GM21723 (cell line): ENCODE results near the gene PARN.
"Not testable (repeated sequence)": the region's sequence is repeated elsewhere in the genome, so short reads cannot be mapped to it uniquely, and the experiment has no call there.

ENCODE experiments used
- ATAC-seq: cut with Tn5 transposase; IDR thresholded peaks from one replicate; pipeline ENCODE4 v1.9.1; 2021; ENCODE audit warnings: mild to moderate bottlenecking, moderate library complexity; ENCODE audit not compliant: unreplicated experiment

The PARN gene

GRCh38 chr16:14576069-14576468, 54.0 kb downstream of the PARN start:
- no peak for ATAC-seq

GRCh38 chr16:14574698-14575415, 55.2 kb downstream of the PARN start:
- not testable (repeated sequence) for ATAC-seq

- no peak for ATAC-seq
Observed at GRCh38 chr16:14572535-14572934, 57.5 kb downstream of the PARN start.

GRCh38 chr16:14569213-14569612, 60.8 kb downstream of the PARN start:
- ATAC-seq: no peak

- ATAC-seq: no peak
Observed at GRCh38 chr16:14566599-14566998, 63.5 kb downstream of the PARN start.

GRCh38 chr16:14565688-14566025, 64.4 kb downstream of the PARN start:
- ATAC-seq: no peak

GRCh38 chr16:14564861-14565687, 65.0 kb downstream of the PARN start:
- ATAC-seq: no peak

GRCh38 chr16:14564323-14564722, 65.7 kb downstream of the PARN start:
- no peak for ATAC-seq

- no peak for ATAC-seq
Observed at GRCh38 chr16:14562691-14563491, 67.2 kb downstream of the PARN start.

GRCh38 chr16:14560523-14560922, 69.5 kb downstream of the PARN start:
- ATAC-seq: no peak

GRCh38 chr16:14559809-14560241, 70.2 kb downstream of the PARN start:
- no peak for ATAC-seq

GRCh38 chr16:14553447-14553846, 76.6 kb downstream of the PARN start:
- ATAC-seq: no peak

GRCh38 chr16:14549789-14550153, 80.3 kb downstream of the PARN start:
- ATAC-seq: no peak

- no peak for ATAC-seq
Observed at GRCh38 chr16:14548933-14549788, 80.9 kb downstream of the PARN start.

- ATAC-seq: no peak
Observed at GRCh38 chr16:14545346-14545884, 84.6 kb downstream of the PARN start.

- ATAC-seq: not testable (repeated sequence)
Observed at GRCh38 chr16:14544846-14545245, 85.2 kb downstream of the PARN start.

GRCh38 chr16:14539631-14540030, 90.4 kb downstream of the PARN start:
- ATAC-seq: no peak

- ATAC-seq: no peak
Observed at GRCh38 chr16:14539156-14539555, 90.9 kb downstream of the PARN start.

- no peak for ATAC-seq
Observed at GRCh38 chr16:14538604-14539003, 91.5 kb downstream of the PARN start.

GRCh38 chr16:14531613-14532012, 98.4 kb downstream of the PARN start:
- no peak for ATAC-seq
